Esophagus squamous epithelium (tissue), 4 donors: Measurements from ENCODE around the gene ANKZF1.

ENCODE experiments used
- CTCF ChIP-seq, 6 experiments: fragments of 450-650 bp in 4 of 6; fragments of 200-600 bp in 2 of 6; sonication (generic) in 2 of 6; IDR thresholded peaks; one replicate each; pipeline ENCODE4 v1.5.1; 2016 to 2019; ENCODE audit warnings: antibody characterized with exemption in 6 of 6, mild to moderate bottlenecking in 4 of 6, moderate library complexity in 4 of 6
- POLR2A ChIP-seq, 4 donors: fragments of 450-650 bp; IDR thresholded peaks; one replicate each; pipeline ENCODE4 v1.6.1; 2017; ENCODE audit warnings: antibody characterized with exemption in 4 of 4, mild to moderate bottlenecking in 4 of 4, moderate library complexity in 3 of 4

- TF ChIP-seq CTCF (IDR thresholded peaks at IDR 0.05) (no peak), POLR2A (IDR thresholded peaks at IDR 0.05) (no peak)
These were observed 20.1 kb upstream of the ANKZF1 start for GRCh38 chr2:219209236-219210195.
